GM12891 (cell line): ENCODE measurements around the gene CMTM7.
A peak's percentile ranks its signal among the peaks of the same experiment; 100 is the strongest.

ENCODE experiments used
- POLR2A ChIP-seq: IDR thresholded peaks from 2 replicates; pipeline ENCODE4 v1.6.1; 2011; ENCODE audit warnings: low read depth, low read length, control low read depth
- POLR2AphosphoS5 ChIP-seq: IDR thresholded peaks from 2 replicates; pipeline ENCODE4 v1.6.1; 2011; ENCODE audit warnings: low read depth, low read length, control low read depth
- POU2F2 ChIP-seq: IDR thresholded peaks from 2 replicates; pipeline ENCODE4 v1.6.1; 2011; ENCODE audit warnings: low read depth, mild to moderate bottlenecking, control low read depth, low read length, moderate library complexity
- TAF1 ChIP-seq: IDR thresholded peaks from 2 replicates; pipeline ENCODE4 v1.6.1; 2011; ENCODE audit warnings: low read depth, low read length, control low read depth

DNA sequence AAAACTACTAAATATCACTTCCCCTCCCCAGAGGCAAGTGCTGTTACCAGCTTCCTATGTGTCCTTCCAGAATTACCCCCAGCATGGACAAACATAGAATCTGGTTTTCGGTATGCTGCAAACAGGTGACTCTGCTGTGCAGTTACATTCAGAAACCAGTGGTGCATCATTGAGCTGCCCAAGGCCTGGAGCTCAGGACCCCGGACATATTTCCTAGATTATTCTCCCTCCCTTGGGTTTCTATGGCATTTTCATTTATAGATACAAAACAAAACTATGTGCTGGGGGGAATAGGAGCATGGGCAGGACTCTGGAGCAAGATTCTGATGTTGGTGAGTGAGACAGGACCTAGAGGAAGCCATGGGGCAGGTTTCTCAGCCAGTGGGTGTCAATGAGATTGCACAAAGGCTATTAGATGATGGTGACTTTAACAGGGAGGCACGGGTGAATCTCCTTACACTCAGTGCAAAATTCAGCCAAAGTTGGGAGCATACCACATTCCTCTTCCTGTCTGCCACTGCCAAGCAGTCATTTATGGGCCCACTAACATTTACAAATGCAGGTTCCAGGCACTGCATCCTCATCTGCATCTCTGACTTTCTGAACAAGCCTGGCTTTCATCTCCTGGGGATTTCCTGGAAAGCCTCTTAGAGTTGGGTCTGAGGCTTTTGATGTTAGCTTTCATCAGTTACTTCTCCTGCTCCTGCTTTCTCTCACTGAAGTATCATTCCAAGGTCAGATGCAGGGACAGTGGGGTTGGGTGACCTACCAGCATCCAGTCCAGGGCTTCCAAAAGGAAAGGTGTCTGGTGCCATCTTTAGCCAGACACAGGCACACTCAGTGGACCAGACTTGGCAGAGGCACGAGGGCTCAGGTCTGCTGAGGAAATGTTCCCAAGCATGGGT, 44.5 kb downstream of the CMTM7 start:
- TF ChIP-seq POLR2A (peak; percentile 51; the same call in 1 of the 2 replicates), POLR2AphosphoS5 (peak; percentile 56; the same call in 1 of the 2 replicates), POU2F2 (0 out of 2 replicates have a peak, but pooled peaks have one; percentile 14), TAF1 (no peak)
